NCI-H1436 treated with DMSO at 0.1 percent for 48 hours (cell line): ENCODE data around the gene SPANXA1.
"Not testable (repeated sequence)": the region's sequence is repeated elsewhere in the genome, so short reads cannot be mapped to it uniquely, and the experiment has no call there.

Source experiments
- DNase-seq: peaks from one replicate; lab custom pipeline; 2025; lab: John Stamatoyannopoulos, UW

SPANXA1 gene

GRCh38 chrX:141584638-141585037 is at the start of gene SPANXA1:
Gene SPANXA1 (minus strand): TSS chrX:141584738. CDS start chrX:141584678, 60 bp downstream.
- not testable (repeated sequence) for DNase-seq

GRCh38 chrX:141632124-141632523 is 47.6 kb upstream of the SPANXA1 start:
- no peak for DNase-seq

GRCh38 chrX:141619336-141619735 is 34.8 kb upstream of the SPANXA1 start:
- DNase-seq: no peak

- DNase-seq: no peak
Observed at GRCh38 chrX:141609111-141609510, 24.6 kb upstream of the SPANXA1 start.

- DNase-seq: not testable (repeated sequence)
Observed at GRCh38 chrX:141589408-141589807, 4.9 kb upstream of the SPANXA1 start, which contains the start of gene SPANXA2. Gene SPANXA2 (plus strand): TSS chrX:141589708. CDS start chrX:141589768, 60 bp downstream.

GRCh38 chrX:141542551-141542950 is 42.0 kb downstream of the SPANXA1 start:
- not testable (repeated sequence) for DNase-seq
